NCI-H2081 treated with DMSO at 0.1 percent for 48 hours (cell line): ENCODE data around the gene POLN.

Experiments
- DNase-seq: peaks from one replicate; lab custom pipeline; 2025; lab: John Stamatoyannopoulos, UW

POLN gene

DNA sequence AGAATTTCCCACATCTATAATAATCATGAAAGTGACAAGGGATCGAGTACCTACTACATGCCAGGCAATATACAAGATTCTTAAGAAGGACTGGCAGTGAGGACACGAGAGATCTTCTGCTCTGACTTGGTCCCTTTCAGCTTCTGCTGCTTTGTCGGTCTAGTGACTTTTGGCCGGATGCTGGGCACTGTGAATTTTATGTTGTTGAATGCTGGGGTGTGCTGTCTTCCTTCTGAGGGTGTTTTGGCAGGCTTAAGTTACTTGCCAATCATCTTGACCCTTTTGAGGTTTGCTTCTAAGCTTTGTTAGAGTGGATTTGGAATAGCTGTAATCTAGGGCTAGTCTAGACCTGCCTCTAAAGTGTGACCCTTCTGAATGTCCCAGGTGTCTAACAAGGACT lies 159.3 kb downstream of the POLN start:
- no peak for DNase-seq

DNA sequence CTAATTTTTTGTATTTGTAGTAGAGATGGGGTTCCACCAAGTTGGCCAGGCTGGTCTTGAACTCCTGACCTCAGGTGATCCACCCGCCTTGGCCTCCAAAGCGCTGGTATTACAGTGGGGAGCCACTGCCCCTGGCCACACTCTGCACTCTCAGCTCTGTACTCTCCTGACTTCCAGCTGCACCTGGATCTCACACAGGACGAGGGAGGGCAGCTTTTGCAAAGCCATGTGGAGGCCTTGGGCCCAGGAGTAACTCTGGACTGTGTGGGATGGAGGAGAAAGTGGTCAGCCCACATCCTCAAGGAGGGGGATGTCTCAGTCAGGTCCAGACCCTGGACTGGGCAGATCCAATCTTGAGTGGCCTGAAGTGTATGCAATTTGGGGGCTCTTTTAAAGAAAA lies 159.8 kb downstream of the POLN start:
- DNase-seq = no peak

DNA sequence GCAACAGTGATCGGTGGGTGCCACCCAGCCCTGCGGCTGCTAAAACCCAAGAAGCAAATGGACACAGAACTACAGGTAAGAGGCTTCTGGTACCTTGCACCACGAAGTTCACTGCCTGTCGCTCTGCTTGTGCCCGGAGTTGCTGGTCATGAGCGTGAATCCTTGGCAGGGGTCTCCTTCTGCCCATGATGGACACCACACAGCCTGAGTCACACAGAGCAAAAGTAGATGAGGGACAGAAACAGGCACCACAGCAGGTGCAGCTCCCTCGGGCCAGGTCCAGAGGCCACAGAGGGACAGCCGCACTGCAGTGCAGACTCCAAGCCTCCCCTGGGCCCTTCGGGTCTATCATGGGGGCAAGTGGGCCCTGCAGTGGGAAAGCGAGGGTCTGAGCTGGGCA lies 160.4 kb downstream of the POLN start:
- no peak for DNase-seq

DNA sequence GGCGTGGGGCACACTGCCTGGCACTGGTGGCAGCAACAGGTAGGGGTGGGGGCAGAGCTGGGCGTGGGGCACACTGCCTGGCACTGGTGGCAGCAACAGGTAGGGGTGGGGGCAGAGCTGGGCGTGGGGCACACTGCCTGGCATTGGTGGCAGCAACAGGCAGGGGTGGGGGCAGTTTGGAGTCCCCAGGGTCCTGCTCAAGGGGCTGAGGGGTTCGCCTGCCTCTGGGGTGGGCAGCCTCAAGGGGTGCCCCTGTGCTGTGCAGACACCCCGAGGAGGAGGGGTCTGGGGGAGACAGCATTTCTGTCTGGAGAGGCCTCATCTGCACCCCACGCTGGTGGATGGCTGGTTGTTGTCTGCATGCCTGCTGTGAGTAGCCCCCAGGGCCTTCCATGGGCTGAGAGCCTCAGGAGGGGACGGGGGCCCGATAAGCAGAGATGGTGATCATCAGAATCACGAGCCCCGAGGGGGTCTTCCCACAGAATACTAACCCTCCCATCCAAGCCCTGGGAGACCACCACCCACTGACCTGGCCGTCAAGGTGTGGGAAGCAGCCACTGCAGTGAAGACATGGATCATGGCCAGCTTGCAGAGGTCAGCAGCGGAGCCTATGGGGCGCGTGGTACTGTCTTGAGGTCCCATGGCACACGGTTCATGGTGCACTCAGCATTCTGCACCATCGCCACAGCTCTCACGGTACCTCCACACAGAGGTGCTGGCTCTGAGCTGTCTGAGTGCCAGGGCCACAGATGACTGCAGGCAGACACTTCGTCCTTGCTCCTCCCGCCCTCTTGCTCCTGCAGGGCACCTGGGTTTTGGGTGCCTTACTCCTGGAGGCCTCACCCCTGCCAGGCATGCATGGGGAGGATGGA lies 161.3 kb downstream of the POLN start:
- DNase-seq = no peak

DNA sequence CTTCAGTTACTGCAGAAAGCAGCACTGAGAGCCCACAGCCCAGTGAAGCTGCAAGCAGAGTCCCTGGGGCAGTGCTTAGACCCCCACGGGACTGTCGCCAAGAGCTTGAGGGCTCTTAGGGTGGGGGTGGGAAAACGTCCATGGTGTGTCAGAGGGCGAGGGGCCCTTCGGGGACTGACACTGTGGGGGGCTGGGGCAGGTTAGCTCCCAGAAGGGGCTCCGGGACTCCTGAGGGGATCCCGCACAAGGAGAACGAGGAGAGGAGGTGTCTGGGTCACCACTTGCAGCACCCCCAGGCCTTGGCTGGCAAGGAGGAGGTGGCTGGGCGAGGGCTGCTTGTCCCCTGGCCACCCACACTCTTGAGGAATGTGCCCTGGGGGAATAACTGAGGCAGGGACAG lies 162.0 kb downstream of the POLN start:
- DNase-seq = no peak

DNA sequence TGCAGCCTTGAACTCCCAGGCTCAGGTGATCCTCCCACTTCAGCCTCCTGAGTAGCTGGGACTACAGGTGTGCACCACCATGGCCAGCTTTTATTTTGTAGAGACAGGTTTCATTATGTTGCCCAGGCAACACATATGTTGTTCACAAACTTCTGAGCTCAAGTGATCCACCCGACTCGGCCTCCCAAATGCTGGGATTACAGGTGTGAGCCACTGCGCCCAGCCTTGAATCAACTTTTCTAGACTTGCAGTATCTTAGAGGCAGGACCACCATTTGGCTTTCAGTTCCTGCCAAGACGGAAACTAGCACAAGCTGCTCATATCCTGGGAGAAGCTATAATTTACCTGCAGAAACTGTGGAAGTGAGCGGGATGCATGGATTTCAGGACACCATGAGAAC lies 162.9 kb downstream of the POLN start:
- DNase-seq = no peak

DNA sequence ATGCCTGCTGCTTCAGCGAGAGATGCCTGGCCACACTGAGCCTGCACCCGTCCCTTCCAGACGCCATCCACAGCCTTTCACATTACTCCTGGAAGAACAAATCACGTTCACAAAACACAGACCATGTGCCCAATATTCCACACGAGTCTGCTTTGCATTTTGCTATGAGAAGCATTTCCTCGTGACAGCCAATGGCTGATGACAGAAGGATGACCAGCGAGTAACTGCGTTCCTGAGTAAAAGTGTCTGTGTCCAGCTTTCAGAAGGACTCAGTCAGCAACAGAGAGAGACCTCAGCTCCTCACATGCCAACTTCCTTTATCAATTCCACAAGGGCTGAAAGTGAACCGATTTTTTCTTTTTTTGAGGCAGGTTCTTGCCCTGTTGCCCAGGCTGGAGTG lies 163.3 kb downstream of the POLN start:
- DNase-seq = no peak

DNA sequence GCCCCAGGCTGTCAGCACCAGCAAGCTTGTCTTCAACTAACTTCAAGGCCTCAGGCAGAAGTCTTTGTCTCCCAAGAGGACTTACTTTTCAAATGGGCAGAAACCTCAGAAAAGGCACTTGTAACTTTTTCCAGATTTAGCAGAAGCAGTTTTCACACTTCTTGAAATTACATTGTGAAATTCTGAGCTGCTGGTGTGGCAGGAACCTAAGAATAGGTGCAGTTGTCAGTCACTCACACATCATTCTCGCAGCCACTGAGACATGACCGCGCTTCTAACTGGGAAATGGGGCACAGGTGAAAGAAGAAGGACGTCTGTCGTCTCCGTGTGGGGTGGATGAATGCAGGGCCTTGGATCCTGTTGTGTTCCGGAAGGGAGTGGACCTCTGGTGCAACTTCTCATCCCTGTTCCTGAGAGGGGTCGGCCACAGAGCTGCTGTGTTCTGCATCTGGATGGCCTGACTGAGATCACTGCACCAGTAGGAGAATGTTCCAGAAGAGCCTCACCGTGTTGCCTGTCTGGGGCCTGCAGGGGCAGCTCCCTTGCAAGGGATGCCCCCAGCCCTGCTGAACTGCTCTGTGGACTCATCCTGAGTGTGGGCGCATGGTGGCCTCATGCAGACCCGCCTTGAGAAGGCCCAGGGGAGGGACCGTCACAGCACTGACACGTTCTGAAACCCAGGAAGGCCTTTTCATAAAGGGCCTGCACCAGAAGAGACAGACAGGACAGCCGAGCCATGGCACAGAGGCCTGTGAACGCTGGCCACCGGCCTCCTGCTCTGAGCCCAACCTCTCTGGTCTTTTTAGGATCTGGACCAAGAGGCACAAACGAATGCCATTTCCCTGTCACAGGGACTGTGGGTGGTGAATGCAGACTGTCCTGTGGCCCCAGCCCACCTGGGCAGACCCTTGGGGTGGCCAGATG lies 164.1 kb downstream of the POLN start:
- no peak for DNase-seq

DNA sequence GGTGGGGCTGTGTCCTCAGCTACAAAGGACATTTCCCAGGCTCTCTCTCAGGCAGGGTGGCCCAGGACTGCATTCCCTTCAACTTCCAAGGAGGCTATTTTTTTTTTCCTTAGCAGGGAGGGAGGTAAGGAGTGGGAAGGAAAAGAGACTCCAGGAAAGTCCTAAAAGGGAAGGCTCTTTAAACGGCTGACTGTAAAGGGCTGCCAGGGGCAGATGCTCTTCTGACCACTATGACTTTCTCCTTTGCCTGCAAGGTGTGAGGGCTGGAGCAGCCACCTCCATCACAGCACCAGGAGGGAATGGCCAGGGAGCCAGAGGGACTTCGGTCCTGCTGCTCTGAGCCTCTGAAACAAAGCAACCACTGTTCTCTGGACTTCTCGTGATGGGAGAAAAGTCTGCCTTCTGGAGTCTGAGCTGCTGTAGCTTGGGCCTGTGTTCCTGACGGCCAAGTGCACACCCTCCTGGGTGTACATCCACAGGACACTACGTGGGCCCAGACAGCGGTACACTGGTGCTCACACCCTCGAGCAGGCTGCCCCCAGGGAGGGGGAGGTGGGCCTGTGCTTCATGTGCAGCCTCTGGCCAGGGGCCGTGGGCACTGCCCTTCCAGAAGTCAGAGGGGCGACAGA lies 164.9 kb downstream of the POLN start:
- no peak for DNase-seq

DNA sequence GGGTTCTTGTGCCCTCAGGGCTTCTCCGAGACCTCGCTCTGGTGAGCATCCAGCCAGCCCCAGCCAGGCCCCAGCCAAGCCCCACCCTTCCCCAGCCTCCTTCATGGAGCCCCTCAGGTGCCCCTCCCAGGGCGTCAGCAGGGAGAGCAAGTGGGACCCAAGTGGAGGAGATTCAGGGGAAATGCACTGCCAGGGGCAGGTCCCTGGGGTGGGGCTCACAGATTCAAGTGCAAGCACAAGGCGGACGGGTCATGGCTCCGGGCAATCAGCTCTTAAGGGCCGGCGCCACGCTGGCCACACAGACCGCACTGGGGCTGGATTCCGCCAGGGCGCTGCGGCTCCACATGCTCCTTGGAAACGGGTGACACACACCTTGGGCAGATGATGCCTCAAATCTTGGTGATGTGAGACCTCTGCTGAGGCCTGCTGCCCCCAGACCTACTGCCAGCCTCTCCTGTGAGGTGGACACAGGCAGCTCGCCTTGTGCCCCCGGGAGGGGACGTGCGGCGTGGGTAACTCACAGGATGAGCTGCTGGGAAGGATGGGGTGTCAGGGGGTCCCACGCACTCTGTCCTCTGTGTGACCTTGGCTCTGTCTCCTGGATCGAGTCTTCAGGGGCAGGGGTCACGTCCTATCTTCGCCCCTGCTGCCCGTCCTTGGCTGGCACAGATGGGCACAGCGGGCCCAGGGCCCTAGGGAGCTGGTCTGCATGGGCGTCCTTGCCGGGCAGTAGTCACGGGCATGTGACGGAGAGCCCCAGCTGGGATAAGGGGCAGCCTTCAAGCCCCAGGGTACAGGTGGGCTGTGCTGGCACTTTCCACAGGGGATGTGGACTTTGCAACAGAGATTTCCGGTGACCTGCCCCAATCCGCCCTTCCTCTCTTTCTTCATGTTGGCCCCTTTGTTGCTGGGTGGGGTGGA lies 165.7 kb downstream of the POLN start:
- no peak for DNase-seq

DNA sequence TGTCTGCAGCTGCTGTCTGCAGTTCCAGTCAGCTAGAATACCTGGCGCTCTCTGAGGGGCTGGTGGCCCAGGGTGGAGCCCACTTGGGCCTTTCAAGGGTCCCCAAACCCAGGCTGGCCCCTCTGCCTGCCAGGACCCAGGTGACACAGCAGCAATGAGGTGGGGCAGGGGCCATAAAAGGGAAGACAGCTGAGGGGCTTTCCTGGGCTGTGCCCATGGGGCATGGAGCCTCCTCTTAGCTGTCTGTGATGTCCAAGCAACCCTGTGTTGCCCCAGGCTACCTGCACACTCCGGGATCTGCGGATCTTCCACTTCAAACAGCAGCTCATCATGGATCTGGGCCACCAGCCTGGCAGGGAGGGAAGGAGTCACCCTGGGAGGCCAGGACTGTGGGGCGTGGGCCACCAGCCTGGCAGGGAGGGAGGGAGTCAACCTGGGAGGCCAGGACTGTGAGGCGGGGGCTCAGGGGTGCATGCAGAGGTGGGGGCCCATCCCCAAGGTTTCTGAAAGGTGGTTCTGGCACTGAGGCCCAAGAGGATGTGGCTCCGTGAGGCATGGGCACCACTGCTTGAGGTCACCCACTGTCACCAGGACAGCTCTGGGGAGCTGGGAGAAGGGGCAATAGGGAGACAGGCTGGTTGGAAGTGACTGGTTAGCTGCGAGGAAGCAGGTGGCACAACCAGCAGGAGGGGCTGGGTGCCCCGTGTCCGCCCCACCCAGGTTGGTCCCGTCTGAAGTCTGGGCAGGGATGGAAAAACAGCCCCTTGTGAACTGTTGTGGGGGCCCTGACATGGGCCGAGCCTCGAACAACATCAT lies 166.5 kb downstream of the POLN start:
- no peak for DNase-seq

DNA sequence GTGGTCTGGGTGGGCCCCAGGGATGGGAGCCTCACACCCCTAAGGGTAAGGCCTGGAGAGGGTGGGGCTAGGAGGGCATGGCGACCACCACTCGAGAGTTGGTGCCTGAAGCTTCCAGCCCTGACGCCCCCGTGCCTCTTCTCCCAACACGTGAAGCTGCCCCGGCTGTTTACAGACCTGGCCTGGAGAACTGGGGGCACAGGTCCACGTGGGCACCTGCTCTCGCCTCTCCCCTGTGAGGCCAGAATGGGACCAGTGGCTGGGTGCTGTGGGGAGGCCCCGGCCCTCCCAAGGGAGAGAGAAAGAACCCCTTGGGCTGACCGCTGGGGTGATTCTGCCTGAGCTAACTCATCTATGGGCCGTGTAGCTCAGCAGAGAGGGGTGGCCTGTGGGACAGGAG lies 167.3 kb downstream of the POLN start:
- no peak for DNase-seq

DNA sequence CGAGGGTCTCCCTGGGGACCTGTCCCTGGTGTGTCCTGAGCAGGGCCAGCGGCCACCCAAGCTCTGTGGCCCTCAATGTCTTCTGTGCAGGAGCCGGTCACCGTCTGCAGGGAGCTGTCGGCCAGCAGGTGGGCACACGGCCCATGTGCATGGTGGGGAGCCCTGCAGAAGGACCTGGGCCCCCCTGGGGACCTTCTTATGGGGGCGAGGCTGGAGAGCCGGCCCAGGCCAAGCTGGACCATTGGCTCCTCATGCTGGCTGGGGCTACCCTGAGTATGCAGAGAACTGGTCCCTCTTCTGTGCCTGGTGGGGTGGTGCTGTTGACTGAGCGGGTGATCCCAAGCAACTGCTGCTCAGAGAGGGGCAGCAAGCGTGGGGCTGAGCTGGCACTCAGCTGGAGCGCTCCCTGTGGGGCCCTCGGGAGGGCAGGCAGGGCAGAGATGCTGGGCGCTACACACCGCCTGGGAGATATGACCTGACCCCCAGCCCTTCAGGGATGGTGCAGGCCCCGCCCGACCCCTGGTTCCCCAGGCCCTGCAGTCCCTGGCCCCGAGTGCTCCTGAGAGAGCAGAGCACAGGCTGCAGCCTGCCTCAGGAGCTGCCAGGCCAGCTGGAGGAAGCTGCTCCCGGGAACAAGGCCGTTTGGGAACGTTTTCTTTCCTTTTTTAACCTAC lies 168.0 kb downstream of the POLN start:
- DNase-seq = no peak

DNA sequence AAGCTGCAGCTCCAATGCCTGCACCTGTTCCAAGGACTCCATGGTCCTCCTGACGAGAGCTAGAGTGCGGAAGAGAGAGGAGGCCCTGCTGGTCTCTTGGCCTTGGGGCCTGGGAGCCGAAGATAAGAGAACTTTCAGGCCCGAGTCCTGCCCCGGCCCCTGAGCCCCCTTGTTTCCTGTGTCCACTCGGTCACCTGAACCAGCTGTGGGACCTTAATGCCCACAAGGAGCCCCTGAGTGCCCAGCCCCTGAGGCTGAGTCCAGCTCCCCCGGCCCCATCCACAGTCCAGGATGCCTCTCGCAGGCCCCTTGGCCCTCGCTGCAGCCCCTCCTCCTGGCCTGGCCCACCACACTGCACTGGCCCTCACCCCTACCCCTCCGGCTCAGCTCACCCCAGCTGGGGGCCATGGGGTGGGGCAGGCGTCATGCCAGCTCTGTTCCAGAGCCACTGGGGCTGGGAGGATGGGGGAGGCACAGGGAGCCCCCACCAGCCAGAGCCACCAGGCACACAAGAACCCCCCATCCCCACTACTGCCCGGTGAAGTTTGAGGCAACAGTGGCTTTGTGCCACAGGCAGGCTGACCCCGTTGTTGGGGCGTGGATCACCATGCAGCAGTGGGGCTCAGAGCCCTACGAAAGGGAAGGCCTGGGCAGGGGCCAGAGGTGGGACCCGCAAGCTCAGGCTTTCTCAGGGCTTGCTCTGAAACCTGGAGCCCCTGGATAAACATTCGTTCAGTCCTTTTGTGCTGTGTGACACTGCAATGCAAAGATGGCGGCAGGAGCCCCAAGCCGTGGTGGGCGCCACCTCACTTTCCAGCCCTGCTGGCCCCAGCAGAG lies 168.7 kb downstream of the POLN start:
- no peak for DNase-seq

DNA sequence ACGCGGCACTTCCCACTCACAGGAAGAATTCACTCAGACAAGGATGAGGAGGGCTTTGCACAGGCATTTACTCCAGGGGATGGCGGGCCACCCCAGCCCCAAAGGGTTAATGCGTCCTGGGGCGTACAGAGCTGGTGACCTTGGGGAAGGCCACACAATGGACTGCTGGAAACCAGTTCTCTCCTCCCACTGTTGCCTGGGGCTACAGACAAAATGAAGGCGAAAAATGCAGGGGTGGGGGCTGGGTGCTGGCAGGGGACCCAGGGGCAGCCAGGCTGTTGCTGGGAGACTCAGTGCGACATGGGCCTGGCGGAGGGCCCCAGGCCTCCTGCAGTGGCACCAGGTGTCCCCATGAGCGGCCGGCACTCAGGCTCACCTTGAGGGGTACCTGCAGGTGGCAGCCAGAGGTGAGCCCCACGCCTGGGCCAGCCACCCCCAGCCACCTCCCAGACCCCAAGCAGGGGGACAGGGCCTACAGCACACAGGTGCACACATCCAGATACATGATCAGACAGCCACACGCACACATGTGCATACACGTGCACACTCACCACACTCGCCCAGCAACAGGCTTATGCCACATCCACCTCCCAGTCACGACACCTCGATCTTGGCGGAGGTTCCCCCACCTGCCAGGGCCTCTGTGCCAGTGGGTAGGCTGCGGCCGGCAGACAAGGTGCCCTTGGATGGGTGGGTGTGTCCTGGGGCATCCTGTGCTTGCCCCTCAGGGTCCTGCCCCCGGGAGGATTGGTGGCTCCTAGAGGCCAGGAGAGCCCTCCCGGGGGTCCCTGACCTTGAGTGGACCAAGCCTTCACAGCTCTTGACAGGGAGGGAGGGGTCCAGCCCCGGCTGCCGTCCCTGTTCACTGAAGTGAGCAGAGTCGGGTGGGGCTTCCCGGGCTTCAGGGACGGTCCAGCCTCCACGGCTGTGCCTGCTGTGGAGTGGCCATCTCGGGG lies 169.7 kb downstream of the POLN start:
- DNase-seq = no peak

DNA sequence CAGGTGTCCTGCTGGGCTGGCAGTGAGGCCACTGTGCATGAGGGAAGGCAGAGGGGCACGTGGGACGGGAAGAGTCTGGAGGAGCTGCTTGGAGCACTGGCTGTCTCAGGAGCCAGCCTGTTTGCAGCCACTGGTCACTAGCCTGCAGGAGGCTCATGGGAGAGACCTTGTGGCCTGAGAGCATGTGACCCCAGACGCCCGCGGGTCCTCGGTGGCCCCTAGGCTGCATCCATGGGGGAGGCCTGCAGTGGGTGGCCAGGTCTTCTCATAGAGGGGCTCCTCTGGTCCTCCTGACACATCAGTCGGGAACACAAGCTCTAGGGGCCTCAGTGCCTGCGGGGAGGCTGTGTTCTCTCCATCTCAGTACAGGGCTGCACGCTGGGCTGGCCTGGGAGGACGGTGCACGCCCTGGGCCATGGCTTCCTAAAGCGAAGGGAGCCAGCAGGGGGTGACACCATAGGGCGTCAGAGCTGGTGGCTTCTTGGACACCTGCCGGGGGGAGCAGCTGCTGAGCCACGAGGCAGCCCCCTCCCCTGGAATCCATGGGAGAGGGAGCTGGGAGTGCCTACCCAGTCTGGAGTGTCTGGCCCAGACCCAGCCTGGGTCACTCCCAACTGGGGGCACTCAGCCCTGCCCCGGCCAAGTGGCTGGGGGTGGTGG lies 170.5 kb downstream of the POLN start:
- no peak for DNase-seq

DNA sequence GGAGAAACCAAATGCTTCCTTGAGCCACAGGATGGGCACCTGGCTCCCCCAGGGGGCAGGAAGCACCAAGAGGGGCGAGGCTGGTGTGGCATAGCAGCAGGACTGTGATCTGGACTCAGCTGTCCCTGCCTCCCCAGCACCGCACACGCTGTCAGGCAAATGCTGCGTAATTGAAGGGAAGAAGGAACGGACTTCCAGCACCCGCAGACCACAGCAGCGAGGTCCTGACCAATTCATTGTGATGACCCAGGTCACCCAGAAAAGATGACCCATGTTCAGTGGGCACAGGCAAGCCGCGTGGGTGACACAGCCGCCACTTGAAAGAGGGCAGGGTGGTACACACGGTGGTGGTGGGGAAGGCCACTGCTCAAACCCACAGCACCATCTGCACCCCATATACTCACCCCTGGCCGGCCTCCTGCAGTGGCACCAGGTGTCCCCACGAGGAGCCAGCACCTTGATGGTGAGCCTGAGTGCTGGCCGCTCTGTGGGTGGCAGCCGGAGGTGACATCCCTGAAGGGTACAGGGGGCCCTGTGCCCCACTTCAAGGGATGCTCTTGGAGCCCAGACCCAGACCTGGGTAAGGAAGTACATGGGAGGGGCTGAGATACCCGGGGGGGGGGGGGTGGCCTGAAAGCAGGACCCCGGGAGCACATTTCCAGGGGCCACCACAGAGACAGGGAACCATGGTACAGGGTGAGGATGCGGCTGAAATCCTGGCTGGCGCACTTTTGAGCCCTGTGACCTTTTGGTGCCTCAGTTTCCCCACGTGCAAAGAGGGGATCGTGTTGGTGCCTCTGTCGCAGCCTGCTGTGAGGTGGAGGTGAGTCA lies 171.3 kb downstream of the POLN start:
- DNase-seq = no peak
